Coronary artery (tissue), 2 donors: ENCODE measurements around the gene BCL2.

Experiments
- DNase-seq: peaks from one replicate; pipeline ENCODE4 v3.0.0-alpha.2; 2017; ENCODE audit warnings: low spot score
- H3K27ac ChIP-seq, 2 donors: fragments of 200-600 bp; sonication (generic); one replicate each; pipeline ENCODE4 v1.5.1; 2016 to 2019
- H3K4me3 ChIP-seq: fragments of 200-600 bp; sonication (generic); 2 replicates; pipeline ENCODE4 v1.5.1; 2016; ENCODE audit warnings: mild to moderate bottlenecking, moderate library complexity
- TF ChIP-seq, protein P1 (sequence below): fragments of 200-600 bp; sonication (generic); IDR thresholded peaks from one replicate; pipeline ENCODE4 v1.5.1; 2019; ENCODE audit warnings: antibody characterized with exemption

The BCL2 gene

DNA sequence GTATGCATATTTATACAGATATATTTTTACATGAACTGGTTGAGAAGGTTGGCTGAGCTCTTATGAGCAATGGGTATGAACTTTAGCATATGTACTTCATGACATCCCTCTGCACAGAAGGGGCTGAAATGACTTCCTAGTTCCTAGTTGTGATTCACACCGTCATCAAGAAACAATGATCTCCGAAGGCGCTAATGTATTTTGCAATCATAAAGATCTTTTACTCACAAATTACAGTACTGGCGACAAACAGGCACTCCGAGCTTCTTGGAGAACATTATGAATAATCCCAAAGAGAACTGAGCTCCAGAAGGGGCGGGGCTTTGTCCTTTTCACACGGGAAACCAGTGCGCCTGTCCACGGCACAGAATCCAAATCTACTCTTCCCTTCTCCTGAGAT, 18.1 kb downstream of the BCL2 start:
- no peak for DNase-seq
- Histone ChIP-seq H3K27ac (peak overlapping the region in 1 of 2 donors; percentile 2), H3K4me3 (no peak overlapping the region)
- TF ChIP-seq, protein P1, sequence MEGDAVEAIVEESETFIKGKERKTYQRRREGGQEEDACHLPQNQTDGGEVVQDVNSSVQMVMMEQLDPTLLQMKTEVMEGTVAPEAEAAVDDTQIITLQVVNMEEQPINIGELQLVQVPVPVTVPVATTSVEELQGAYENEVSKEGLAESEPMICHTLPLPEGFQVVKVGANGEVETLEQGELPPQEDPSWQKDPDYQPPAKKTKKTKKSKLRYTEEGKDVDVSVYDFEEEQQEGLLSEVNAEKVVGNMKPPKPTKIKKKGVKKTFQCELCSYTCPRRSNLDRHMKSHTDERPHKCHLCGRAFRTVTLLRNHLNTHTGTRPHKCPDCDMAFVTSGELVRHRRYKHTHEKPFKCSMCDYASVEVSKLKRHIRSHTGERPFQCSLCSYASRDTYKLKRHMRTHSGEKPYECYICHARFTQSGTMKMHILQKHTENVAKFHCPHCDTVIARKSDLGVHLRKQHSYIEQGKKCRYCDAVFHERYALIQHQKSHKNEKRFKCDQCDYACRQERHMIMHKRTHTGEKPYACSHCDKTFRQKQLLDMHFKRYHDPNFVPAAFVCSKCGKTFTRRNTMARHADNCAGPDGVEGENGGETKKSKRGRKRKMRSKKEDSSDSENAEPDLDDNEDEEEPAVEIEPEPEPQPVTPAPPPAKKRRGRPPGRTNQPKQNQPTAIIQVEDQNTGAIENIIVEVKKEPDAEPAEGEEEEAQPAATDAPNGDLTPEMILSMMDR: no peak

GRCh38 chr18:63299837-63300745, 19.5 kb downstream of the BCL2 start:
- Histone ChIP-seq H3K4me3 (no peak overlapping the region), H3K27ac (peak overlapping the region in 1 of 2 donors; percentile 7)
- no peak for DNase-seq
- TF ChIP-seq, protein P1: no peak

DNA sequence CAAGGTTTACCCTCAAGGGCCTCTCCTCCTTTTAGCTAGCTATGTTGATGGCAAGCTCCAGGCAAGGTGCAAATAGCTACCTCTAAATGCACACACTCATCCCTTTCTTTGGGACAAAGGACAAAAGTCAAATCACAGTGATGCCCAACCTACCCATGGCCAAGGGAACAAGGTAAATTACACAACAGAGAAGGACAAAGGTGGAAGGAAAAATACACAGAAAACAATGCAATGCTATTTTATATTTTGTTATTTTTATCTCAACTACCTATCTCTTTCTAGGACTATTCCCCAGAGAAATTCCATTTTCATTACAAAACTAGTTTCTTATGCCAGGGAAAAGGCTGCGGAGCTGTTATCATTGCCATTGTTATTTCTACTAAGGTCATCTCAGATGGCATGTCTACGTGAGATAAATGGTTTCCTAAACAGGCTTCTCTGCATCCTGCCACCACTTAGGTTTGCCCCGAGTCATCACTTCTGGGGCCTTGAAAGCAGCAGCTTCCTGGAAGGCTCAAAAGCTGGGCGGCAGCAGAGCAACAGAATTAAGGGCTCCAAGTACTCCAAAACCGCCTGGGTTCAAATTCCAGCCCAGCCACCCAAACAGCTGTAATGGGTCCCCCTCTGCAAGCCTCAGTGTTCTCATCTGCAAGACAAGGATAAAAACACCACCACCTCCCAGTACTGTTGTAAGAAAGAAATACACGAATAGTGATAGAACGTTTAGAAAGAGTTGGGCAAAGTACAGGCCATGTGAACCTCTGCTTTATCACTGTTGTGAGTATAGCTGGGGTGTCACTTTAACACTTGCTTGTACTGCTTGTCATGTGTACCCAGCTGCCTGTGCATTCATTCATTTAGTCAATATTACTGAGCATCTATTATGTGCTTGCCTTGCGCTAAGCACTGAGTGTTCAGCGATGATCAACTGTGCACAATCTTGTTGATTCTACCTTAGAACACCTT, 20.9 kb downstream of the BCL2 start:
- DNase-seq: no peak
- peak overlapping the region in 1 of 2 donors; percentile 32 for H3K27ac ChIP-seq
- TF ChIP-seq, protein P1: no peak
- H3K4me3 ChIP-seq: no peak overlapping the region

GRCh38 chr18:63297687-63298399, 21.7 kb downstream of the BCL2 start:
- DNase-seq: no peak
- peak overlapping the region in 1 of 2 donors; percentile 32 for H3K27ac ChIP-seq
- TF ChIP-seq, protein P1: no peak
- no peak overlapping the region for H3K4me3 ChIP-seq

- Histone ChIP-seq H3K4me3 (no peak overlapping the region), H3K27ac (no peak overlapping the region)
- DNase-seq: no peak
- TF ChIP-seq, protein P1: no peak
Measured at GRCh38 chr18:63293935-63294334, 25.6 kb downstream of the BCL2 start.

GRCh38 chr18:63292831-63293683, 26.5 kb downstream of the BCL2 start:
- H3K4me3 ChIP-seq: peak overlapping the region; percentile 8
- peak overlapping the region in 1 of 2 donors; percentile 9 for H3K27ac ChIP-seq
- TF ChIP-seq, protein P1: no peak
- no peak for DNase-seq
